Vagina (tissue), 2 donors: ENCODE results near the gene KDM3B. TPM values are rescaled to one million over a fixed set of nuclear protein-coding genes. Genes with fewer than 3 reads are reported as not detected.

Experiments
- DNase-seq, 2 donors: peaks; one replicate each; pipeline ENCODE4 v3.0.0-alpha.2; 2017; ENCODE audit errors: extremely low spot score in 2 of 2
- H3K27ac ChIP-seq: fragments of 200-600 bp; sonication (generic); one replicate; pipeline ENCODE4 v1.5.1; 2019
- H3K27me3 ChIP-seq: fragments of 200-600 bp; sonication (generic); one replicate; pipeline ENCODE4 v1.5.1; 2019
- H3K36me3 ChIP-seq, 2 donors: fragments of 200-600 bp; sonication (generic); one replicate each; pipeline ENCODE4 v1.5.1; 2017 to 2019
- H3K4me1 ChIP-seq: fragments of 200-600 bp; sonication (generic); one replicate; pipeline ENCODE4 v1.5.1; 2019
- H3K4me3 ChIP-seq, 2 donors: fragments of 200-600 bp; sonication (generic); 1 replicate in 1 of 2; 2 replicates in 1 of 2; pipeline ENCODE4 v1.5.1; 2016 to 2019
- H3K9me3 ChIP-seq: fragments of 200-600 bp; sonication (generic); one replicate; pipeline ENCODE4 v1.5.1; 2019
- CTCF ChIP-seq, 3 experiments: fragments of 450-650 bp in 2 of 3; fragments of 200-600 bp in 1 of 3; sonication (generic) in 1 of 3; IDR thresholded peaks; one replicate each; pipeline ENCODE4 v1.5.1; 2017 to 2019; ENCODE audit warnings: antibody characterized with exemption in 3 of 3, mild to moderate bottlenecking in 2 of 3, moderate library complexity in 2 of 3
- POLR2A ChIP-seq, 2 donors: fragments of 450-650 bp; IDR thresholded peaks; one replicate each; pipeline ENCODE4 v1.6.1; 2017; ENCODE audit warnings: antibody characterized with exemption in 2 of 2, mild to moderate bottlenecking in 2 of 2, moderate library complexity in 2 of 2
- POLR2AphosphoS5 ChIP-seq, 2 donors: sonication (generic); formaldehyde crosslinking; IDR thresholded peaks; one replicate each; pipeline ENCODE4 v1.9.0; 2017; ENCODE audit warnings: antibody characterized with exemption in 2 of 2, mild to moderate bottlenecking in 2 of 2, low read depth in 1 of 2; ENCODE audit not compliant: insufficient read depth in 1 of 2
- intact Hi-C: fragments of 100-400 bp; cut with DNase I; formaldehyde crosslinking; loops from one replicate; pipeline ENCODE4 v1.15.1; 2023
- total RNA-seq: library from RNA; depleted of rRNA; stranded (reverse); fragments of >200 nt; gene quantifications from one replicate; pipeline ENCODE4 v1.2.3, GENCODE V29; 2016

Gene KDM3B
- total RNA-seq, 1 donor from 2014 or later: 48.6 TPM

- Histone ChIP-seq H3K27ac (peak overlapping the region; percentile 98), H3K27me3 (no peaks in the 10 kb centered on the region), H3K36me3 (peaks cover 0 to 31% of the 10 kb centered on the region in 2 donors), H3K9me3 (no peaks in the 10 kb centered on the region), H3K4me1 (peaks cover 39% of the 10 kb centered on the region), H3K4me3 (no peak overlapping the region)
- no peak for DNase-seq
- intact Hi-C loops: no loop called here
- TF ChIP-seq CTCF (IDR thresholded peaks at IDR 0.05) (no peak), POLR2AphosphoS5 (IDR thresholded peaks at IDR 0.05; ENCODE audit: insufficient read depth in 1 of 2, low read depth in 1 of 2) (no peak), POLR2A (IDR thresholded peaks at IDR 0.05) (no peak)
Measured at GRCh38 chr5:138340008-138340407, 12.5 kb upstream of the KDM3B start.

- TF ChIP-seq CTCF (IDR thresholded peaks at IDR 0.05): no peak
- TF ChIP-seq POLR2A (IDR thresholded peaks at IDR 0.05): no peak
- no peak for TF ChIP-seq POLR2AphosphoS5 (IDR thresholded peaks at IDR 0.05; ENCODE audit: insufficient read depth in 1 of 2, low read depth in 1 of 2)
- DNase-seq: no peak
- peaks cover 0 to 63% of the 10 kb centered on the region in 2 donors for H3K36me3 ChIP-seq
- H3K27ac ChIP-seq: no peak overlapping the region
- H3K4me3 ChIP-seq: no peak overlapping the region
- no peaks in the 10 kb centered on the region for H3K27me3 ChIP-seq
- intact Hi-C loops: no loop called here
- peaks cover 15% of the 10 kb centered on the region for H3K4me1 ChIP-seq
- no peaks in the 10 kb centered on the region for H3K9me3 ChIP-seq
Measured at GRCh38 chr5:138344887-138345622, 7.4 kb upstream of the KDM3B start.

GRCh38 chr5:138346889-138347288 lies 5.6 kb upstream of the KDM3B start:
- TF ChIP-seq POLR2A (IDR thresholded peaks at IDR 0.05) (no peak), CTCF (IDR thresholded peaks at IDR 0.05) (no peak), POLR2AphosphoS5 (IDR thresholded peaks at IDR 0.05; ENCODE audit: insufficient read depth in 1 of 2, low read depth in 1 of 2) (no peak)
- H3K36me3 ChIP-seq: peaks cover 0 to 60% of the 10 kb centered on the region in 2 donors
- no peak for DNase-seq
- no peaks in the 10 kb centered on the region for H3K4me1 ChIP-seq
- H3K27me3 ChIP-seq: no peaks in the 10 kb centered on the region
- no peaks in the 10 kb centered on the region for H3K9me3 ChIP-seq
- no peak overlapping the region for H3K4me3 ChIP-seq
- no peak overlapping the region for H3K27ac ChIP-seq
- intact Hi-C loops: no loop called here

GRCh38 chr5:138349852-138350562 lies 2.5 kb upstream of the KDM3B start:
- TF ChIP-seq POLR2AphosphoS5 (IDR thresholded peaks at IDR 0.05; ENCODE audit: insufficient read depth in 1 of 2, low read depth in 1 of 2) (no peak), POLR2A (IDR thresholded peaks at IDR 0.05) (no peak), CTCF (IDR thresholded peaks at IDR 0.05) (no peak)
- Histone ChIP-seq H3K4me3 (no peak overlapping the region), H3K36me3 (peaks cover 0 to 32% of the 10 kb centered on the region in 2 donors), H3K27ac (no peak overlapping the region), H3K9me3 (no peaks in the 10 kb centered on the region), H3K4me1 (peaks cover 13% of the 10 kb centered on the region), H3K27me3 (no peaks in the 10 kb centered on the region)
- DNase-seq: no peak
- intact Hi-C loops: no loop called here

- intact Hi-C loops: no loop called here
- Histone ChIP-seq H3K4me1 (peaks cover 19% of the 10 kb centered on the region), H3K27me3 (no peaks in the 10 kb centered on the region), H3K9me3 (no peaks in the 10 kb centered on the region), H3K4me3 (no peak overlapping the region), H3K27ac (no peak overlapping the region), H3K36me3 (peaks cover 0 to 27% of the 10 kb centered on the region in 2 donors)
- no peak for DNase-seq
- no peak for TF ChIP-seq POLR2AphosphoS5 (IDR thresholded peaks at IDR 0.05; ENCODE audit: insufficient read depth in 1 of 2, low read depth in 1 of 2)
- no peak for TF ChIP-seq POLR2A (IDR thresholded peaks at IDR 0.05)
- TF ChIP-seq CTCF (IDR thresholded peaks at IDR 0.05): no peak
Measured at GRCh38 chr5:138350563-138350890, 2.0 kb upstream of the KDM3B start.
